HG03039 (cell line): ENCODE results near the gene NAALADL2.
"Not testable (repeated sequence)": the region's sequence is repeated elsewhere in the genome, so short reads cannot be mapped to it uniquely, and the experiment has no call there.

ENCODE experiments used
- ATAC-seq: cut with Tn5 transposase; IDR thresholded peaks from one replicate; pipeline ENCODE4 v1.9.1; 2021; ENCODE audit warnings: mild to moderate bottlenecking, moderate library complexity; ENCODE audit not compliant: unreplicated experiment

NAALADL2 gene

GRCh38 chr3:175805825-175806224, 946.7 kb downstream of the NAALADL2 start:
- ATAC-seq = no peak

DNA sequence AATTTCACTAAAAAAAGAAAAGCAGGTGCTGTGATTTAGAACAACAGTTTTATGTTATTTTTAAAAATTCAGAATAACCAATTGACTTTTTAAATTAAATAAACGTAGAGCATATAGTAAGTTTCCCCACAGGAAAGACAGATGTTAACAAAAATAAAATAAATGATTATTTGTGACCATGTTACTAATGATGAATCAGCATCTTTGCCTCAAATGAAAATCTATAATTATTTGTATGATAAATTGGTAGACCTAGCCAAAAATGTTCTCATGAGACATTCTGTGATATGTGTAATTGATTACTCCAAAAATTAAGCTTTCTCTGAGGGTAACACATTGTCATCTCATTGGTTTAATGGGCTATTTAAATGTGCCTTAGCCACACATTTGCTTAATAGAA, 948.0 kb downstream of the NAALADL2 start:
- ATAC-seq = no peak

GRCh38 chr3:175818811-175819464, 959.8 kb downstream of the NAALADL2 start:
- no peak for ATAC-seq

DNA sequence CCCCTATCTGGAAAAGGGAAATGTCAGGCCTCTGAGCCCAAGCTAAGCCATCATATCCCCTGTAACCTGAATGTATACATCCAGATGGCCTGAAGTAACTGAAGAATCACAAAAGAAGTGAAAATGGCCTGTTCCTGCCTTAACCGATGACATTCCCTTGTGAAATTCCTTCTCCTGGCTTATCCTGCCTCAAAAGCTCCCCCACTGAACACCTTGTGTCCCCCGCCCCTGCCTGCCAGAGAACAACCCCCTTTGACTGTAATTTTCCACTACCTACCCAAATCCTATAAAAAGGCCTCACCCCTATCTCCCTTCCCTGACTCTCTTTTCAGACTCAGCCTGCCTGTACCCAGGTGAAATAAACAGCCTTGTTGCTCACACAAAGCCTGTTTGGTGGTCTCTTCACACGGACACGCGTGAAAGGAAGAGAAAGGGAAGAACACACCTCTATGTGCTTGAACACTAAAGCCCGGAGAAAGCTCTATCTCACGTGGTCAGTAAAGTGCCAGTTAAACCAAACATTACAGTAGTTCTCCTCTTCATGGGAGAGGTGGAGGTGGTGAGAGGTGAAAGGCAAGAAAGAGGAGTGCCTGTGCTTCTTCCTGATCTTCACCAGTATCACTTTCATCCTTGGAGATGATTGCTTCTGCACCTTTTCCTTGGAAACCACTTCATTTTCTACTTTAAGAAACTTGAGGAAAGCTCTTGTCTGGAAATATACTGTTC, 963.8 kb downstream of the NAALADL2 start:
- ATAC-seq = not testable (repeated sequence)

GRCh38 chr3:175825016-175825580, 966.0 kb downstream of the NAALADL2 start:
- not testable (repeated sequence) for ATAC-seq

DNA sequence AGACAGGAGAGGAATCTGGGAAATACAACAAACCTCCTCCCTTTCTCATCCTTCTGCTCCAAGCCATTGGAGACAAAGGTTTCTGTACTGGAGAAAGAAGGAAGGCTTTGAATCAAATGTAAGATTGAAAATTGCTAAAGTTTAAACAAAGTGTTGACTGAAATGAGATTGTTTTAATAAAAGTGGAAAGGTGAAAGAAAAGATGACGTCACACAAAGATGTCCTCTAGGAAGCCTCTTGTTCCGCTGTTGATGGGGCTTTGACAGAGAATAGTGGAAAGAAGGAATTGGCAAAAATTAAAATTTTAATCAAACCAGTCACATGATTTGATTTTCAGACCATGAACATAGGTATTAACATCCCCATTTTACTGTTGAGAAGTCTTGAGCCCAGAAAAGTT, 967.6 kb downstream of the NAALADL2 start:
- ATAC-seq = no peak

GRCh38 chr3:175829809-175830208, 970.7 kb downstream of the NAALADL2 start:
- not testable (repeated sequence) for ATAC-seq

GRCh38 chr3:175835763-175836162, 976.6 kb downstream of the NAALADL2 start:
- ATAC-seq = not testable (repeated sequence)

DNA sequence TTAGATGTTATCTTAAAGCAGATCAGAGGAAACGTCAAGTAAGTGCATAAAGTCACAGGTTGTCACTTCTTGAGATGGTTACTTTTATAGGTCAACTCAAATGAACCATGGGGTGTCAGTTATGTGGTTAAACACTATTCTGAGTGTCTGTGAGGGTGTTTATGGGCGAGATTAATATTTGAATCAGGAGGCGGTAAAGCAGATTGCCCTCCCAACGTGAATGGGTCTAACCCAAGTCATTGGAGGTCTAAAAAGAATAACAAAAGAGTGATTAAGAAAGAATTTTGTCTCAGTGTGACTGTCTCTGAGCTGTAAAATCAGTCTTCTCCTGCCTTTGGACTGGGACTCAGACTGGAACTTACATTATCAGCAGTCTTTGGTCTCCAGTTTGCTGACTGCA, 977.5 kb downstream of the NAALADL2 start:
- no peak for ATAC-seq

DNA sequence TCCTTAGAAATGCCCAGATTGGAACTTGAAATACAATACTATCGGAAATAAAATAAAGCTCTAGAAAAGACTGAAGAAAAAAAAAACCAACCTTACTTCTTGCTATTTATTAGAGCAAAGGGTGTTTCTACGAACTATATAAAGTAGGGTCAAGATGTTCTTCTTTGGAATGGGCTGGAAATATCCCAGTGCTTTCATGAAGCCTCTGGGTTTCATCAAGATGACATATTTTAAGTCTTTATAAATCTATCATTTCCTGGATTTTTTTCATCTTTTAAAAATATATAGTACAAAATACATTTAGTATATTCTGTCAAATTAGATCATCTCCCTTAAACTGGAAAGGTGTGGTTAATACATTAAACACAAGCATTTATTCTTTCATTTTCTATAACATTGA, 978.8 kb downstream of the NAALADL2 start:
- no peak for ATAC-seq

DNA sequence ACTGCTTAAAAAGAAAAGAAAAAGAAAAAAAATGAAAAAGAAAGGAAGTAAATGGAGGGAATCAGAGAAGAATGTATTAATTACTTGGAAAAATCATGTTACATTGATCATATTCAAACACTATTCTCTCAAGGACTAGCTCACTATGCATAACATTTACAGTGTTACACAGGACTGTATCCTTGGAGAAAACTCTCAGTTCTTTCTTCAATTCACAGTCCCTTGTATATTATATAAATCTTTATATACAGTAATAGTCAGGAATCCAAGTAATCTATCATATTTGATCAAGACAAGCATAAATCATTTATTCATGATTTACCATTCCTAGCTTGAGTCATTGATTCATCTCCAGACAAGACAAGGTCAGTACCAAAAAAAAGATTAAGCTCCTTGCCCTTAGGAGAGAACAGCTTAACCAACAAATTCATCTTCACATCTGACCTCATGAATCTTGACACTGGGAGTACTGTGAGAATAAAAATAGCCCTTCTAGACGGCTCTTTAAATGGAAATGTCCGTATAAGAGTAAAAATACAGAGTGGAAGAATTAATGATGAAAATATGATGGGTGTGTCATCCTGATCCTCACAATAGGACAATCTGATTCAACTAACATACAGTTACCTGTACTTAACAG, 980.4 kb downstream of the NAALADL2 start:
- ATAC-seq = no peak

DNA sequence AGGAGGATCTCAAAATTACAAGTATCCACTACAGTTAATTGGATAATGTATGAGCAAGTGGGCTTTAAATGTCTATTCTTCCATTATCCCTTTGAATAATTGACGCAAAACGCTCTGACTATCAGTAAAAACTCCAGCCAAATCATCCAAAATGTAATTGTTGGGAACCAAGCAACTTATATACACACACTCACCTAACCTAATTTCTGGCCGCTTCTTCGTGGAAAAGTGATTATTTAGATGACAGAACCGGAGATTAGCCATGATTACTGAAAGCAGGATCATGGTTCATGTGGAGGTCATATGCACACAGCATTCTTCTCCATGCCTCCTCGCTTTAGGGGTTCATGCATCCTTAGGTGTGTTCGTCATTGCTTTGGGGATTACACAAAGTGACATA, 992.4 kb downstream of the NAALADL2 start:
- ATAC-seq = no peak

GRCh38 chr3:175852560-175852959, 993.4 kb downstream of the NAALADL2 start:
- no peak for ATAC-seq

DNA sequence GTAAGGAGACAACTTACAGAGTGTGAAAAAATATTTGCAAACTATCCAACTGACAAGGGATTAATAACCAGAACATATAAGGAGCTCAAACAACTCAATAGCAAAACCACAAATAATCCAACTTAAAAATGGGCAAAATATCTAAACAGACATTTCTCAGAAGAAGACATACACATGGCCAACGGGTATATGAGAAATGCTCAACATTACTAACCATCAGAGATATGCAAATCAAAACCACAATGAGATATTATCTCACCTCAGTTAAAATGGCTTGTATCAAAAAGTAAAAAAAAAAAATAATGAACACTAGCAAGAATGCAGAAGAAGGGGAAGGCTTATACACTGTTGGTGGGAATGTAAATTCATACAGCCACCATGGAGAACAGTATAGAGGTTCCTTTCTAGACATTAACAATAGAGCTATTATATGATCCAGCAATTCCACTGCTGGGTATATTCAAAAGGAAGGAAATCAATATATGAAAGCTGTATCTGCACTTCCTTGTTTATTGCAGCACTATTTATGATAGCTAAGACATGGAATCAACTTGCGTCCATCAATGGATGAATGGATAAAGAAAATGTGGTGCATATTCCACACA, 998.6 kb downstream of the NAALADL2 start:
- no peak for ATAC-seq
